ENCODE measurements around the gene FAM131A.

FAM131A gene

GRCh38 chr3:184305577-184305976 is 31.8 kb upstream of the FAM131A start:
- Histone ChIP-seq H3K4me1 (ENCODE audit: control insufficient read depth in 1 of 2, insufficient read depth in 2 of 2, low read length in 2 of 2) (peaks cover 0 to 3% of the 10 kb centered on the region in 2 donors), H3K4me3 (ENCODE audit: low read depth in 1 of 2, low read length in 2 of 2) (no peak overlapping the region), H3K9me3 (ENCODE audit: control insufficient read depth in 1 of 2, low read length in 2 of 2) (no peaks in the 10 kb centered on the region), H3K27me3 (ENCODE audit: low read depth, low read length) (no peaks in the 10 kb centered on the region), H3K27ac (ENCODE audit: low read length) (no peak overlapping the region), H3K36me3 (ENCODE audit: control insufficient read depth in 1 of 2, insufficient read depth in 2 of 2, low read length in 2 of 2) (peaks cover 68 to 80% of the 10 kb centered on the region in 2 donors)

- Histone ChIP-seq H3K27me3 (ENCODE audit: low read depth, low read length) (no peaks in the 10 kb centered on the region), H3K27ac (ENCODE audit: low read length) (no peak overlapping the region), H3K4me3 (ENCODE audit: low read depth in 1 of 2, low read length in 2 of 2) (no peak overlapping the region), H3K36me3 (ENCODE audit: control insufficient read depth in 1 of 2, insufficient read depth in 2 of 2, low read length in 2 of 2) (peaks cover 62 to 72% of the 10 kb centered on the region in 2 donors), H3K4me1 (ENCODE audit: control insufficient read depth in 1 of 2, insufficient read depth in 2 of 2, low read length in 2 of 2) (no peaks in the 10 kb centered on the region), H3K9me3 (ENCODE audit: control insufficient read depth in 1 of 2, low read length in 2 of 2) (no peaks in the 10 kb centered on the region)
Measured at GRCh38 chr3:184306341-184306972, 30.9 kb upstream of the FAM131A start.

- Histone ChIP-seq H3K36me3 (ENCODE audit: control insufficient read depth in 1 of 2, insufficient read depth in 2 of 2, low read length in 2 of 2) (peaks cover 48 to 57% of the 10 kb centered on the region in 2 donors), H3K4me3 (ENCODE audit: low read depth in 1 of 2, low read length in 2 of 2) (no peak overlapping the region), H3K27ac (ENCODE audit: low read length) (no peak overlapping the region), H3K4me1 (ENCODE audit: control insufficient read depth in 1 of 2, insufficient read depth in 2 of 2, low read length in 2 of 2) (no peaks in the 10 kb centered on the region), H3K27me3 (ENCODE audit: low read depth, low read length) (no peaks in the 10 kb centered on the region), H3K9me3 (ENCODE audit: control insufficient read depth in 1 of 2, low read length in 2 of 2) (no peaks in the 10 kb centered on the region)
Measured at GRCh38 chr3:184307915-184308314, 29.5 kb upstream of the FAM131A start.

- no peaks in the 10 kb centered on the region for H3K4me1 ChIP-seq (ENCODE audit: control insufficient read depth in 1 of 2, insufficient read depth in 2 of 2, low read length in 2 of 2)
- H3K9me3 ChIP-seq (ENCODE audit: control insufficient read depth in 1 of 2, low read length in 2 of 2), result no peaks in the 10 kb centered on the region
- H3K27ac ChIP-seq (ENCODE audit: low read length), result no peak overlapping the region
- H3K36me3 ChIP-seq (ENCODE audit: control insufficient read depth in 1 of 2, insufficient read depth in 2 of 2, low read length in 2 of 2), result peaks cover 39 to 49% of the 10 kb centered on the region in 2 donors
- H3K4me3 ChIP-seq (ENCODE audit: low read depth in 1 of 2, low read length in 2 of 2), result no peak overlapping the region
- no peaks in the 10 kb centered on the region for H3K27me3 ChIP-seq (ENCODE audit: low read depth, low read length)
Measured at GRCh38 chr3:184308744-184309143, 28.7 kb upstream of the FAM131A start.

GRCh38 chr3:184311633-184312032 is 25.8 kb upstream of the FAM131A start:
- peaks cover 17 to 32% of the 10 kb centered on the region in 2 donors for H3K36me3 ChIP-seq (ENCODE audit: control insufficient read depth in 1 of 2, insufficient read depth in 2 of 2, low read length in 2 of 2)
- H3K4me1 ChIP-seq (ENCODE audit: control insufficient read depth in 1 of 2, insufficient read depth in 2 of 2, low read length in 2 of 2), result peaks cover under 1 to 4% of the 10 kb centered on the region in 2 donors
- H3K27ac ChIP-seq (ENCODE audit: low read length), result no peak overlapping the region
- no peaks in the 10 kb centered on the region for H3K9me3 ChIP-seq (ENCODE audit: control insufficient read depth in 1 of 2, low read length in 2 of 2)
- no peak overlapping the region for H3K4me3 ChIP-seq (ENCODE audit: low read depth in 1 of 2, low read length in 2 of 2)
- H3K27me3 ChIP-seq (ENCODE audit: low read depth, low read length), result no peaks in the 10 kb centered on the region

- no peaks in the 10 kb centered on the region for H3K27me3 ChIP-seq (ENCODE audit: low read depth, low read length)
- peak within 1 kb of the TSS; percentile 77 to 79 for H3K4me3 ChIP-seq (ENCODE audit: low read depth in 1 of 2, low read length in 2 of 2)
- H3K36me3 ChIP-seq (ENCODE audit: control insufficient read depth in 1 of 2, insufficient read depth in 2 of 2, low read length in 2 of 2), result peaks cover 8 to 26% of the 10 kb centered on the region in 2 donors
- no peaks in the 10 kb centered on the region for H3K9me3 ChIP-seq (ENCODE audit: control insufficient read depth in 1 of 2, low read length in 2 of 2)
- peak within 1 kb of the TSS; percentile 89 for H3K27ac ChIP-seq (ENCODE audit: low read length)
- H3K4me1 ChIP-seq (ENCODE audit: control insufficient read depth in 1 of 2, insufficient read depth in 2 of 2, low read length in 2 of 2), result peaks cover 11 to 29% of the 10 kb centered on the region in 2 donors
Measured at GRCh38 chr3:184314363-184314699, 23.1 kb upstream of the FAM131A start, which contains the start of gene EIF4G1. Gene EIF4G1, plus strand, starts transcription at chr3:184314606. Its CDS starts 1,191 bp downstream, at chr3:184315797.

GRCh38 chr3:184314700-184315542 is 22.5 kb upstream of the FAM131A start:
- Histone ChIP-seq H3K4me3 (ENCODE audit: low read depth in 1 of 2, low read length in 2 of 2) (peak overlapping the region; percentile 77 to 79), H3K36me3 (ENCODE audit: control insufficient read depth in 1 of 2, insufficient read depth in 2 of 2, low read length in 2 of 2) (peaks cover 8 to 29% of the 10 kb centered on the region in 2 donors), H3K4me1 (ENCODE audit: control insufficient read depth in 1 of 2, insufficient read depth in 2 of 2, low read length in 2 of 2) (peaks cover 16 to 35% of the 10 kb centered on the region in 2 donors), H3K27ac (ENCODE audit: low read length) (peak overlapping the region; percentile 89), H3K9me3 (ENCODE audit: control insufficient read depth in 1 of 2, low read length in 2 of 2) (no peaks in the 10 kb centered on the region), H3K27me3 (ENCODE audit: low read depth, low read length) (no peaks in the 10 kb centered on the region)

GRCh38 chr3:184315543-184315867 is 21.9 kb upstream of the FAM131A start:
- H3K27ac ChIP-seq (ENCODE audit: low read length), result peak overlapping the region; percentile 89
- no peaks in the 10 kb centered on the region for H3K27me3 ChIP-seq (ENCODE audit: low read depth, low read length)
- no peaks in the 10 kb centered on the region for H3K9me3 ChIP-seq (ENCODE audit: control insufficient read depth in 1 of 2, low read length in 2 of 2)
- H3K36me3 ChIP-seq (ENCODE audit: control insufficient read depth in 1 of 2, insufficient read depth in 2 of 2, low read length in 2 of 2), result peaks cover 12 to 32% of the 10 kb centered on the region in 2 donors
- peaks cover 21 to 39% of the 10 kb centered on the region in 2 donors for H3K4me1 ChIP-seq (ENCODE audit: control insufficient read depth in 1 of 2, insufficient read depth in 2 of 2, low read length in 2 of 2)
- H3K4me3 ChIP-seq (ENCODE audit: low read depth in 1 of 2, low read length in 2 of 2), result peak overlapping the region; percentile 77 to 79

- H3K9me3 ChIP-seq (ENCODE audit: control insufficient read depth in 1 of 2, low read length in 2 of 2), result no peaks in the 10 kb centered on the region
- H3K4me1 ChIP-seq (ENCODE audit: control insufficient read depth in 1 of 2, insufficient read depth in 2 of 2, low read length in 2 of 2), result peaks cover 24 to 44% of the 10 kb centered on the region in 2 donors
- H3K27me3 ChIP-seq (ENCODE audit: low read depth, low read length), result no peaks in the 10 kb centered on the region
- H3K4me3 ChIP-seq (ENCODE audit: low read depth in 1 of 2, low read length in 2 of 2), result peak overlapping the region; percentile 77 to 79
- peak overlapping the region; percentile 89 for H3K27ac ChIP-seq (ENCODE audit: low read length)
- H3K36me3 ChIP-seq (ENCODE audit: control insufficient read depth in 1 of 2, insufficient read depth in 2 of 2, low read length in 2 of 2), result peaks cover 18 to 37% of the 10 kb centered on the region in 2 donors
Measured at GRCh38 chr3:184315871-184316661, 21.3 kb upstream of the FAM131A start.

GRCh38 chr3:184316792-184317191 is 20.6 kb upstream of the FAM131A start:
- peak overlapping the region; percentile 89 for H3K27ac ChIP-seq (ENCODE audit: low read length)
- H3K36me3 ChIP-seq (ENCODE audit: control insufficient read depth in 1 of 2, insufficient read depth in 2 of 2, low read length in 2 of 2), result peaks cover 25 to 44% of the 10 kb centered on the region in 2 donors
- peak overlapping the region; percentile 77 to 79 for H3K4me3 ChIP-seq (ENCODE audit: low read depth in 1 of 2, low read length in 2 of 2)
- H3K27me3 ChIP-seq (ENCODE audit: low read depth, low read length), result no peaks in the 10 kb centered on the region
- peaks cover 24 to 51% of the 10 kb centered on the region in 2 donors for H3K4me1 ChIP-seq (ENCODE audit: control insufficient read depth in 1 of 2, insufficient read depth in 2 of 2, low read length in 2 of 2)
- H3K9me3 ChIP-seq (ENCODE audit: control insufficient read depth in 1 of 2, low read length in 2 of 2), result no peaks in the 10 kb centered on the region

- no peaks in the 10 kb centered on the region for H3K27me3 ChIP-seq (ENCODE audit: low read depth, low read length)
- H3K27ac ChIP-seq (ENCODE audit: low read length), result no peak overlapping the region
- H3K9me3 ChIP-seq (ENCODE audit: control insufficient read depth in 1 of 2, low read length in 2 of 2), result no peaks in the 10 kb centered on the region
- peaks cover 24 to 56% of the 10 kb centered on the region in 2 donors for H3K4me1 ChIP-seq (ENCODE audit: control insufficient read depth in 1 of 2, insufficient read depth in 2 of 2, low read length in 2 of 2)
- H3K36me3 ChIP-seq (ENCODE audit: control insufficient read depth in 1 of 2, insufficient read depth in 2 of 2, low read length in 2 of 2), result peaks cover 29 to 49% of the 10 kb centered on the region in 2 donors
- H3K4me3 ChIP-seq (ENCODE audit: low read depth in 1 of 2, low read length in 2 of 2), result peak overlapping the region in 1 of 2 donors; percentile 79
Measured at GRCh38 chr3:184317201-184317600, 20.2 kb upstream of the FAM131A start.

Data from muscle layer of duodenum (tissue), 2 donors.